ENCODE measurements around the gene ZSWIM8.
A peak's percentile ranks its signal among the peaks of the same experiment; 100 is the strongest.

ZSWIM8 gene

DNA sequence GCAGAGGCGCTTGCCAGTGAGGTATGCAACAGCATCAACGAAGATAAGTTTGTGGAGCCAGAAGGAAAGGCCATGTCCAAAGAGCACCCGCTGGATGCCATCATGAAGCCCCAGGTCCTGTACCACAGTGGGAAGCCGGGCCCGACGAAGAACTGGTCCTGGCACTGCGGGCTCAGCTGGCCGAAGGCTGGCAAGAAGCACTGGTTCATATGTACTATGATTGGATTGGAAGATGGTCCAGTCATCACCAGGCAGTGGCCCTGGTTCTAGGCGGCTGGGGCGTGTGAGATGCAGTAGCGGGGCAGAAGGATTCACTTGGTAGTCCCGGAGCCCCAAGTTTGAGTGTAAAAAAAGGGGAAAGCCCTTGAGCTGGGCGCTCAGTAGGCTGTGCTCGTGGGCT is 22.1 kb downstream of the ZSWIM8 start:
- no peak for DNase-seq
- Histone ChIP-seq H3K27ac (ENCODE audit: insufficient read depth in 1 of 2, low read depth in 1 of 2, low read length in 2 of 2, poor library complexity in 1 of 2, severe bottlenecking in 2 of 2) (no peak overlapping the region), H3K4me3 (ENCODE audit: control insufficient read depth in 1 of 7, extremely low read depth in 1 of 7, insufficient read depth in 4 of 7, low read depth in 2 of 7, low read length in 6 of 7) (no peak overlapping the region), H3K27me3 (replicated peaks in 2 of 5; ENCODE audit: control insufficient read depth in 4 of 5, insufficient read depth in 5 of 5, low read length in 4 of 5) (no peaks in the 10 kb centered on the region), H3K36me3 (ENCODE audit: control insufficient read depth in 4 of 4, insufficient read depth in 4 of 4, low read length in 3 of 4) (peaks cover 23 to 58% (median 50%) of the 10 kb centered on the region in 4 experiments), H3K9me3 (ENCODE audit: control extremely low read depth in 1 of 5, control insufficient read depth in 4 of 5, insufficient read depth in 2 of 5, low read depth in 1 of 5, low read length in 4 of 5) (no peaks in the 10 kb centered on the region), H3K4me1 (ENCODE audit: control extremely low read depth in 1 of 4, control insufficient read depth in 4 of 4, insufficient read depth in 4 of 4, low read length in 3 of 4) (peaks cover 0 to 8% (median 6%) of the 10 kb centered on the region in 4 experiments)
- CTCF ChIA-PET: interaction anchor here (1.0 to 3.0 kb wide), 2 partner anchors 13 to 21 kb away, joined by 3 to 11 read pairs; no protein-coding TSS in a partner anchor
- POLR2A ChIA-PET: interaction anchor here (0.8 to 1.2 kb wide), 3 partner anchors 12 to 67 kb away, joined by 3 to 4 read pairs (median 4); partner anchors contain the start of genes CAMK2G and ZSWIM8
- over 99% methylated on average over 13 of the region's 14 CpGs for WGBS (ENCODE audit: insufficient coverage)

DNA sequence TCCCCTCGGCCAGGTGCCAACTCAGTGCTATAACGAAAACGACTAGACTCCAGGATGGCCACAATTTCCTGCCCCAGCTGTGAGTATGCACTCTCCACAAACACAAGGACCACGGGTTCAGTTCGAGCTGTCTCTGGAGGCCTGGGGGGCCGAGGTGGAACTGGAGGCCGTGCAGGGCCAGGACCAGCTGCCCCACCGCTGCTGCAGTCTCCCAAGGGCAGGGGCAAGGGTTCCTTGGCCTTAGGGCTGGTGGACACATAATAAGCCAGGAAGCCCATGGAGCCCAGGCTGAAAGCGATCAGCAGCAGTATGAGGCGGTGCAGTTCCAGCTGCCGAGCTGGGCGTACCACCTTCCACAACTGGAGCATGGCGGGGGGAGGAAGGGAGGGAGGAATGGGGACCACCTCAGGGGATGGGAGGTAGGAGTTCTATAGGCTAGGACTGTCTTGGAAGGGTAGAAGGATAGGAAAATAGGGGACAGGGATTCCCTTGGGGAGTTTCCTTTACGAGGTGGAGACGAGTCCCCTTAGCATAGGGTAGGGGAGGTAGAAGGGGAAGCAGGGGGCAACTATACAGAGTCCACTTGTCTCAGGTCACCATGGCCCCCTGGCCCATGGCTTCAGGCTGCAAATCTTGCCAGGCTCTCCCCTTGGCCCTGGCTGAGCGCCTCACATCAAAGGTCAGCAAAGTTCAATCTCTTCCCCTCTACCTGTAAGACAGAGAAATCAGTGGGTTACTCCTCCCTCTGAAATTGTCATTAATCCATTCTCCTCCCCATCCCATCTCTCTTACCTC is 22.8 kb downstream of the ZSWIM8 start:
- Histone ChIP-seq H3K4me1 (ENCODE audit: control extremely low read depth in 1 of 4, control insufficient read depth in 4 of 4, insufficient read depth in 4 of 4, low read length in 3 of 4) (peaks cover 0 to 8% (median 6%) of the 10 kb centered on the region in 4 experiments), H3K27me3 (replicated peaks in 2 of 5; ENCODE audit: control insufficient read depth in 4 of 5, insufficient read depth in 5 of 5, low read length in 4 of 5) (no peaks in the 10 kb centered on the region), H3K27ac (ENCODE audit: insufficient read depth in 1 of 2, low read depth in 1 of 2, low read length in 2 of 2, poor library complexity in 1 of 2, severe bottlenecking in 2 of 2) (no peak overlapping the region), H3K9me3 (ENCODE audit: control extremely low read depth in 1 of 5, control insufficient read depth in 4 of 5, insufficient read depth in 2 of 5, low read depth in 1 of 5, low read length in 4 of 5) (no peaks in the 10 kb centered on the region), H3K4me3 (ENCODE audit: control insufficient read depth in 1 of 7, extremely low read depth in 1 of 7, insufficient read depth in 4 of 7, low read depth in 2 of 7, low read length in 6 of 7) (no peak overlapping the region), H3K36me3 (ENCODE audit: control insufficient read depth in 4 of 4, insufficient read depth in 4 of 4, low read length in 3 of 4) (peaks cover 16 to 57% (median 49%) of the 10 kb centered on the region in 4 experiments)
- no peak for DNase-seq
- WGBS (ENCODE audit: insufficient coverage): 94% methylated on average over 11 of the region's 16 CpGs
- POLR2A ChIA-PET: interaction anchor here (0.8 to 1.7 kb wide), 5 partner anchors 9 to 79 kb away, joined by 3 to 7 read pairs (median 4); partner anchors contain the start of genes CAMK2G and ZSWIM8
- CTCF ChIA-PET: interaction anchor here (1.0 to 3.0 kb wide), 8 partner anchors 9 to 71 kb away, joined by 3 to 11 read pairs (median 5); partner anchors contain the start of gene ZSWIM8

DNA sequence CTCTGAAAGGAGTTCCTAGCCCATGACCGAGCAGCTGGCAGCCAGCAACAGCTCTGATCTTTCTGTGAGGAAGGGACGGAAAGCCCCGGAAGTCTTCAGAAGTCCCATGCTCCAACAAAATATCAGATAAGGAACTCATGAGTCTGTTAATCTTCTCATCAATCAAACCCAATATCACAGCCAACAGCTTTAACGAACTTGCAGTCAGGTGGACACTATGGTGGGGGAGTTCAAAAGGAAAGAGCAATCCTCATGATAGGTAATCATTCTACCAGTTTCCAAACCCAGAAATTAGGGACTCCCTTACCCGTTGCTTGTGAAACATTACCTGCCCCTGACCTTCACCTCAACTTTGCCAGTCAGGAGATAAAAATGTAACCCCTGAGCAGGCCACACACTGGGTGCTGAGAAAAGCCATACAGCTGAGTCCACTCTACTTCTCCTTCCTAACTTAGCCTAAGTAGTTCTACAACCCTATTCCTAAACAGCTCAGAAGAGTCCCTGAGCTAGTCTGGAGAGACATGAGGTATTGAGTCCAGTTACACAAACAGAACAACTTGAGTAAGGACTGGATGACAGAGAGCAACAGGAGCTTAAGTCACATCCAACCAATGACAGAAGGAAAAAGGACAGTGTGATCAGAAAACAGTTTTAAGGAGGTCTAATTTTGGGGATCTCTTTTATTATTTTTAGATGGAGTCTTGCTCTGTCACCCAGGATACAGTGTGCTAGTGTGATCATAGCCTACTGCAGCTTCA is 23.8 kb downstream of the ZSWIM8 start:
- H3K36me3 ChIP-seq (ENCODE audit: control insufficient read depth in 4 of 4, insufficient read depth in 4 of 4, low read length in 3 of 4): peaks cover 14 to 59% (median 49%) of the 10 kb centered on the region in 4 experiments

DNA sequence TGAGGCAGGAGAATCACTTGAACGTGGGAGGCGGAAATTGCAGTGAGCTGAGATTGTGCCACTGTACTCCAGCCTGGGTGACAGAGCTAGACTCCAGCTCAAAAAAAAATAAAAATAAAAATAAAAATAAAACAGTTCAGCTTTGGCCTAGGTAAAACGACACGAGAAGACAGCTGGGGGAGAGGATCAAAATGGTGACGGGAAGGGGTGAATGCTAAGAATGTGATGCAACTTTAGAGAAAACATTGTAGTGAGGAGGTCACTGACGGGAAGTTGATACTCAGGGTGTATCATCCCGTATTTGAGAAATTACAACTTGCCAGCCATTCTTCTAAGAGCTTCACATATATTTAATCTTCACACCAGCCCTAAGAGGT is 24.9 kb downstream of the ZSWIM8 start:
- POLR2A ChIA-PET: interaction anchor here (1.0 to 2.0 kb wide), 2 partner anchors 25 to 32 kb away, joined by 3 to 6 read pairs; partner anchors contain the start of gene ZSWIM8

More for the DNA sequence above, 23.8 kb downstream of the ZSWIM8 start:
- ChIA-PET POLR2A (interaction anchor here (0.9 to 2.0 kb wide), 4 partner anchors 10 to 80 kb away, joined by 3 to 7 read pairs (median 5); partner anchors contain the start of gene ZSWIM8), CTCF (interaction anchor here (1.0 to 2.2 kb wide), 9 partner anchors 10 to 70 kb away, joined by 3 to 10 read pairs (median 3); partner anchors contain the start of gene ZSWIM8)
- Histone ChIP-seq H3K4me1 (ENCODE audit: control extremely low read depth in 1 of 4, control insufficient read depth in 4 of 4, insufficient read depth in 4 of 4, low read length in 3 of 4) (peaks cover 0 to 8% (median 6%) of the 10 kb centered on the region in 4 experiments), H3K27ac (ENCODE audit: insufficient read depth in 1 of 2, low read depth in 1 of 2, low read length in 2 of 2, poor library complexity in 1 of 2, severe bottlenecking in 2 of 2) (no peak overlapping the region), H3K4me3 (ENCODE audit: control insufficient read depth in 1 of 7, extremely low read depth in 1 of 7, insufficient read depth in 4 of 7, low read depth in 2 of 7, low read length in 6 of 7) (no peak overlapping the region), H3K27me3 (replicated peaks in 2 of 5; ENCODE audit: control insufficient read depth in 4 of 5, insufficient read depth in 5 of 5, low read length in 4 of 5) (no peaks in the 10 kb centered on the region), H3K9me3 (ENCODE audit: control extremely low read depth in 1 of 5, control insufficient read depth in 4 of 5, insufficient read depth in 2 of 5, low read depth in 1 of 5, low read length in 4 of 5) (no peaks in the 10 kb centered on the region)
- DNase-seq: no peak
- 100% methylated on average over 1 of the region's 5 CpGs for WGBS (ENCODE audit: insufficient coverage)

DNA sequence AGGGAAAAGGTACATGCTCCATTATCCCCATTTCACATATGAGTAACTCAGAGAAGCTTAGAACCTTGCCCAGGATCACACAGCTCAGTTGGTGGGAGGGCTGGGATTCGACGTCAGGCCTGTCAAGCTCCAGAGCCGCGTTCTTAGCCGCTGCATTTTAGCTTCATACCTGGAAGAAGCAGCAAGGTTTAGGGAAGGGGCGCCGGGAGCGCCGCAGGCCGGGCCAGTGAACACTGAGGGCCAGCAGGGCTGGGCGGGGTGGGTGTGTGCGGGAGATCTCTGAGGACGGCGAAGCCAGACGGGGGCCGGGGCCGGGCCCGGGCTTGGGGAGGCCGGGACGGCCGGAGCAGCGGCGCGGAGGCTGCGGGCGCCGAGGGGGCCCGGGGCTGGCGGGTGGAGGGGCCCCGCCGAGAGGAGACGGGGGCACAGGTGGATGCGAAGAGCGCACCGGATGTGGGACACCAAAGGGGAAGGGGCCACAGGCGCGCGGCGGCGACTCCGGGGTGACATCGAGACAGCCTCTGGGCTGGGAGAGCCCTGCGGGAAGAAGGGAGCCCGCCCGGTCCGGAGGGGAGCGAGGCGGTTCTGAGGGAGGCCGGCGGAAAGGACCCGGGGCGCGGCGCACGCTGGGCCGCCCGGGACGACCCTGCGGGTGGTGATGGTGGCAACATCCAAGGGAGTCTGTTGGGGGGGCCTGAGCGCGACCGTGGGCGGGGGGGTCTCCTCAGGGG is 25.5 kb downstream of the ZSWIM8 start:
- Histone ChIP-seq H3K9me3 (ENCODE audit: control extremely low read depth in 1 of 5, control insufficient read depth in 4 of 5, insufficient read depth in 2 of 5, low read depth in 1 of 5, low read length in 4 of 5) (no peaks in the 10 kb centered on the region), H3K27ac (ENCODE audit: insufficient read depth in 1 of 2, low read depth in 1 of 2, low read length in 2 of 2, poor library complexity in 1 of 2, severe bottlenecking in 2 of 2) (peak overlapping the region; percentile 75 to 87), H3K27me3 (replicated peaks in 2 of 5; ENCODE audit: control insufficient read depth in 4 of 5, insufficient read depth in 5 of 5, low read length in 4 of 5) (no peaks in the 10 kb centered on the region), H3K4me3 (ENCODE audit: control insufficient read depth in 1 of 7, extremely low read depth in 1 of 7, insufficient read depth in 4 of 7, low read depth in 2 of 7, low read length in 6 of 7) (peak overlapping the region; percentile 76 to 86 (median 80)), H3K36me3 (ENCODE audit: control insufficient read depth in 4 of 4, insufficient read depth in 4 of 4, low read length in 3 of 4) (peaks cover 14 to 62% (median 52%) of the 10 kb centered on the region in 4 experiments), H3K4me1 (ENCODE audit: control extremely low read depth in 1 of 4, control insufficient read depth in 4 of 4, insufficient read depth in 4 of 4, low read length in 3 of 4) (peaks cover 0 to 8% (median 7%) of the 10 kb centered on the region in 4 experiments)
- WGBS (ENCODE audit: insufficient coverage): under 1% methylated on average over 58 of the region's 63 CpGs
- POLR2A ChIA-PET: interaction anchor here (1.0 to 2.0 kb wide), 2 partner anchors 25 to 33 kb away, joined by 3 to 6 read pairs; partner anchors contain the start of gene ZSWIM8
- peak; percentile 16 to 63 (median 60) for DNase-seq
- CTCF ChIA-PET: interaction anchor here (0.9 to 2.2 kb wide), 5 partner anchors 9 to 30 kb away, joined by 3 to 10 read pairs (median 3); partner anchors contain the start of genes CHCHD1 and ZSWIM8

More for the DNA sequence above, 24.9 kb downstream of the ZSWIM8 start:
- Histone ChIP-seq H3K4me3 (ENCODE audit: control insufficient read depth in 1 of 7, extremely low read depth in 1 of 7, insufficient read depth in 4 of 7, low read depth in 2 of 7, low read length in 6 of 7) (peak overlapping the region; percentile 76 to 86 (median 80)), H3K4me1 (ENCODE audit: control extremely low read depth in 1 of 4, control insufficient read depth in 4 of 4, insufficient read depth in 4 of 4, low read length in 3 of 4) (peaks cover 0 to 8% (median 6%) of the 10 kb centered on the region in 4 experiments), H3K36me3 (ENCODE audit: control insufficient read depth in 4 of 4, insufficient read depth in 4 of 4, low read length in 3 of 4) (peaks cover 14 to 62% (median 54%) of the 10 kb centered on the region in 4 experiments), H3K27me3 (replicated peaks in 2 of 5; ENCODE audit: control insufficient read depth in 4 of 5, insufficient read depth in 5 of 5, low read length in 4 of 5) (no peaks in the 10 kb centered on the region), H3K27ac (ENCODE audit: insufficient read depth in 1 of 2, low read depth in 1 of 2, low read length in 2 of 2, poor library complexity in 1 of 2, severe bottlenecking in 2 of 2) (peak overlapping the region in 1 of 2 experiments; percentile 87), H3K9me3 (ENCODE audit: control extremely low read depth in 1 of 5, control insufficient read depth in 4 of 5, insufficient read depth in 2 of 5, low read depth in 1 of 5, low read length in 4 of 5) (no peaks in the 10 kb centered on the region)
- 100% methylated on average over 4 of the region's 7 CpGs for WGBS (ENCODE audit: insufficient coverage)
- CTCF ChIA-PET: interaction anchor here (0.9 to 2.2 kb wide), 6 partner anchors 9 to 29 kb away, joined by 3 to 10 read pairs (median 4); partner anchors contain the start of genes CHCHD1 and ZSWIM8
- DNase-seq: no peak

DNA sequence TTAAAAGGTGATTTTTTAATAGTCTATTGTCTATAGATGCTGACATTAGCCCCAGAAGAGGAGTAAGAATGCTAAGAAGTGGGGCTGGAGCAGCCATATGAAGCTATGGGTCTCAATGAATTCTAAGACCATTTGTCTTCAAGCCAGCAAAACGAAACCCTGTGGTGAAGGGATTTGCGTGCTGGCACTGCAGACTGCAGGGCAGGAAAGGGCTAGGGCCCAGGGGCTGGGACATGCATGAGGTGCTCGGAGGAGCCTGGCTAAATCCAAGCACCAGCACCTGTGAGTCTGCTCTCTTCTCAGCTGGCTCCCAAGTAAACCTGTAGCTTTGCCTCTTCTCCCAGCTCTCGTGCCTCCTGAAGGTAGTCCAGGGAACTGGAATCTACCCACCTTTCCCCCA is 27.3 kb downstream of the ZSWIM8 start:
- H3K27ac ChIP-seq (ENCODE audit: insufficient read depth in 1 of 2, low read depth in 1 of 2, low read length in 2 of 2, poor library complexity in 1 of 2, severe bottlenecking in 2 of 2): no peak overlapping the region
- CTCF ChIA-PET: interaction anchor here (0.9 to 1.0 kb wide), 2 partner anchors 9 to 38 kb away, joined by 3 to 4 read pairs; no protein-coding TSS in a partner anchor
- WGBS (ENCODE audit: insufficient coverage): 95% methylated on average over 4 of the region's 4 CpGs

More for the DNA sequence above, 27.3 kb downstream of the ZSWIM8 start:
- POLR2A ChIA-PET: no interaction called here
- no peaks in the 10 kb centered on the region for H3K9me3 ChIP-seq (ENCODE audit: control extremely low read depth in 1 of 5, control insufficient read depth in 4 of 5, insufficient read depth in 2 of 5, low read depth in 1 of 5, low read length in 4 of 5)
- H3K36me3 ChIP-seq (ENCODE audit: control insufficient read depth in 4 of 4, insufficient read depth in 4 of 4, low read length in 3 of 4): peaks cover 8 to 59% (median 45%) of the 10 kb centered on the region in 4 experiments
- H3K4me3 ChIP-seq (ENCODE audit: control insufficient read depth in 1 of 7, extremely low read depth in 1 of 7, insufficient read depth in 4 of 7, low read depth in 2 of 7, low read length in 6 of 7): no peak overlapping the region
- H3K27me3 ChIP-seq (replicated peaks in 2 of 5; ENCODE audit: control insufficient read depth in 4 of 5, insufficient read depth in 5 of 5, low read length in 4 of 5): no peaks in the 10 kb centered on the region
- H3K4me1 ChIP-seq (ENCODE audit: control extremely low read depth in 1 of 4, control insufficient read depth in 4 of 4, insufficient read depth in 4 of 4, low read length in 3 of 4): peaks cover 0 to 11% (median 8%) of the 10 kb centered on the region in 4 experiments
- no peak for DNase-seq
